ENCODE measurements around the gene NECTIN1. TPM values are rescaled to one million over a fixed set of nuclear protein-coding genes. Genes with fewer than 3 reads are reported as not detected.

The NECTIN1 gene
- total RNA-seq, 1 donor from 2014 or later, result 58.2 TPM

- H3K4me1 ChIP-seq, result peaks cover 39% of the 10 kb centered on the region
- H3K9me3 ChIP-seq, result no peaks in the 10 kb centered on the region
- H3K4me3 ChIP-seq, result no peak overlapping the region
- H3K27ac ChIP-seq, result no peak overlapping the region
- no peak for DNase-seq (ENCODE audit: extremely low spot score in 2 of 2)
- TF ChIP-seq POLR2AphosphoS5 (IDR thresholded peaks at IDR 0.05; ENCODE audit: insufficient read depth in 1 of 2, low read depth in 1 of 2) (no peak), CTCF (IDR thresholded peaks at IDR 0.05) (no peak), POLR2A (IDR thresholded peaks at IDR 0.05) (no peak)
- intact Hi-C loops (cut with DNase I), result no loop called here
- H3K36me3 ChIP-seq, result no peaks in the 10 kb centered on the region
- H3K27me3 ChIP-seq, result no peaks in the 10 kb centered on the region
Observed at GRCh38 chr11:119720311-119720913, 8.6 kb downstream of the NECTIN1 start.

- intact Hi-C loops (cut with DNase I), result no loop called here
- H3K27ac ChIP-seq, result no peak overlapping the region
Observed at GRCh38 chr11:119717839-119718534, 11.0 kb downstream of the NECTIN1 start.

GRCh38 chr11:119716582-119717498, 12.2 kb downstream of the NECTIN1 start:
- intact Hi-C loops (cut with DNase I), result no loop called here
- no peaks in the 10 kb centered on the region for H3K27me3 ChIP-seq
- H3K36me3 ChIP-seq, result no peaks in the 10 kb centered on the region
- no peak overlapping the region for H3K4me3 ChIP-seq
- TF ChIP-seq CTCF (IDR thresholded peaks at IDR 0.05), result no peak
- TF ChIP-seq POLR2A (IDR thresholded peaks at IDR 0.05), result no peak
- TF ChIP-seq POLR2AphosphoS5 (IDR thresholded peaks at IDR 0.05; ENCODE audit: insufficient read depth in 1 of 2, low read depth in 1 of 2), result no peak
- H3K9me3 ChIP-seq, result no peaks in the 10 kb centered on the region
- peaks cover 38% of the 10 kb centered on the region for H3K4me1 ChIP-seq
- H3K27ac ChIP-seq, result no peak overlapping the region
- no peak for DNase-seq (ENCODE audit: extremely low spot score in 2 of 2)

More at GRCh38 chr11:119717839-119718534, 11.0 kb downstream of the NECTIN1 start:
- TF ChIP-seq CTCF (IDR thresholded peaks at IDR 0.05) (no peak), POLR2A (IDR thresholded peaks at IDR 0.05) (no peak), POLR2AphosphoS5 (IDR thresholded peaks at IDR 0.05; ENCODE audit: insufficient read depth in 1 of 2, low read depth in 1 of 2) (no peak)
- H3K36me3 ChIP-seq, result no peaks in the 10 kb centered on the region
- DNase-seq (ENCODE audit: extremely low spot score in 2 of 2), result no peak
- H3K4me1 ChIP-seq, result peaks cover 44% of the 10 kb centered on the region
- H3K27me3 ChIP-seq, result no peaks in the 10 kb centered on the region
- H3K9me3 ChIP-seq, result no peaks in the 10 kb centered on the region
- H3K4me3 ChIP-seq, result no peak overlapping the region

- H3K36me3 ChIP-seq, result no peaks in the 10 kb centered on the region
- H3K9me3 ChIP-seq, result no peaks in the 10 kb centered on the region
- intact Hi-C loops (cut with DNase I), result no loop called here
- TF ChIP-seq POLR2A (IDR thresholded peaks at IDR 0.05) (no peak), CTCF (IDR thresholded peaks at IDR 0.05) (no peak), POLR2AphosphoS5 (IDR thresholded peaks at IDR 0.05; ENCODE audit: insufficient read depth in 1 of 2, low read depth in 1 of 2) (no peak)
- H3K4me3 ChIP-seq, result no peak overlapping the region
- peaks cover 23% of the 10 kb centered on the region for H3K4me1 ChIP-seq
- H3K27ac ChIP-seq, result no peak overlapping the region
- no peaks in the 10 kb centered on the region for H3K27me3 ChIP-seq
- no peak for DNase-seq (ENCODE audit: extremely low spot score in 2 of 2)
Observed at GRCh38 chr11:119714590-119714989, 14.4 kb downstream of the NECTIN1 start.
